Measurements from ENCODE around the gene CTNNA1. TPM values are rescaled to one million over a fixed set of nuclear protein-coding genes. Genes with fewer than 3 reads are reported as not detected.

CTNNA1 gene
- polyA plus RNA-seq, 1 of the 3 experiments (the other 2 are of a cell fraction) = 130 TPM

DNA sequence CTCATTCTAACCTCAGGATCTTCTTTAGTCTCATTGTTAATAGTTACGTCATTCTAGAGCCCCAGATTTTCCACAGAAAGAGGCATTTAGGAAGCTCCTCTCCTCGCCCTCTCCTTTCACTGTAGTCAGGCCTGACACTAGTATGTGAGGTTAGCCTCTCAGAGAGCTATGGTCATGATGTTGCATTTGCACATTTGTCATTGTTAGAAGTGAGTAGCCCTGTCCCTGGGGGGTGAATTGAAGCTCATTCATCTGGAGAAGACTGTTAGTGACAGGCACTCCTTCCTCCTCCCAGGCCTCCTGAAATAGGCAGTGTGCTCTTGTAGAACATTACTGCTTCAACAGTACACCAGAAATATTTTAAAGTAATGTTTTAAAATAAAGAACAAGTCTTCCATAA lies 148.5 kb downstream of the CTNNA1 start:
- no peak overlapping the region for H3K4me2 ChIP-seq
- H3K9ac ChIP-seq = no peak overlapping the region
- H3F3A ChIP-seq (replicated peaks; ENCODE audit: insufficient read depth) = peaks cover 31% of the 10 kb centered on the region
- no peak for DNase-seq
- H3K27me3 ChIP-seq (ENCODE audit: insufficient read depth) = no peaks in the 10 kb centered on the region
- no peak overlapping the region for H2AFZ ChIP-seq (ENCODE audit: low read depth)
- H3K36me3 ChIP-seq (replicated peaks in 1 of 2; ENCODE audit: control insufficient read depth in 1 of 2, insufficient read depth in 2 of 2, low read length in 1 of 2) = peaks cover 14 to 54% of the 10 kb centered on the region in 2 experiments
- no peaks in the 10 kb centered on the region; the same call in 1 of the 2 replicates for H4K20me1 ChIP-seq (ENCODE audit: insufficient read depth)
- TF ChIP-seq ELF1 (IDR thresholded peaks at IDR 0.05) (no peak), POLR2AphosphoS5 (IDR thresholded peaks at IDR 0.05; ENCODE audit: low read depth, low read length) (no peak), MEF2A (IDR thresholded peaks at IDR 0.05; ENCODE audit: borderline replicate concordance, low read depth) (no peak), NFIC (IDR thresholded peaks at IDR 0.05; ENCODE audit: borderline replicate concordance) (no peak), EZH2phosphoT487 (IDR thresholded peaks at IDR 0.05; ENCODE audit: borderline replicate concordance, low read depth) (no peak), FOXJ3 (CRISPR knock-in tag; IDR thresholded peaks at IDR 0.05) (no peak), FOXM1 (IDR thresholded peaks at IDR 0.05; ENCODE audit: low read depth) (no peak), SMC3 (IDR thresholded peaks at IDR 0.05; ENCODE audit: low read depth, low read length) (no peak), NRF1 (IDR thresholded peaks at IDR 0.05; ENCODE audit: low read depth, low read length) (no peak), RXRA (IDR thresholded peaks at IDR 0.05; ENCODE audit: borderline replicate concordance, low read depth) (no peak), TEAD4 (IDR thresholded peaks at IDR 0.05; ENCODE audit: borderline replicate concordance, insufficient read depth) (no peak), EP300 (IDR thresholded peaks at IDR 0.05; ENCODE audit: borderline replicate concordance in 1 of 2, low read depth in 1 of 2, low read length in 1 of 2) (no peak), FOSL2 (IDR thresholded peaks at IDR 0.05; ENCODE audit: borderline replicate concordance, low read depth) (no peak), RAD21 (IDR thresholded peaks at IDR 0.05; ENCODE audit: low read length) (no peak), CHD2 (IDR thresholded peaks at IDR 0.05; ENCODE audit: low read length, partially characterized antibody) (no peak)
- TF ChIP-seq, protein P1, sequence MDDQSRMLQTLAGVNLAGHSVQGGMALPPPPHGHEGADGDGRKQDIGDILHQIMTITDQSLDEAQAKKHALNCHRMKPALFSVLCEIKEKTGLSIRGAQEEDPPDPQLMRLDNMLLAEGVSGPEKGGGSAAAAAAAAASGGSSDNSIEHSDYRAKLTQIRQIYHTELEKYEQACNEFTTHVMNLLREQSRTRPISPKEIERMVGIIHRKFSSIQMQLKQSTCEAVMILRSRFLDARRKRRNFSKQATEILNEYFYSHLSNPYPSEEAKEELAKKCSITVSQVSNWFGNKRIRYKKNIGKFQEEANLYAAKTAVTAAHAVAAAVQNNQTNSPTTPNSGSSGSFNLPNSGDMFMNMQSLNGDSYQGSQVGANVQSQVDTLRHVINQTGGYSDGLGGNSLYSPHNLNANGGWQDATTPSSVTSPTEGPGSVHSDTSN (IDR thresholded peaks at IDR 0.05) = no peak
- TF ChIP-seq, protein P2, sequence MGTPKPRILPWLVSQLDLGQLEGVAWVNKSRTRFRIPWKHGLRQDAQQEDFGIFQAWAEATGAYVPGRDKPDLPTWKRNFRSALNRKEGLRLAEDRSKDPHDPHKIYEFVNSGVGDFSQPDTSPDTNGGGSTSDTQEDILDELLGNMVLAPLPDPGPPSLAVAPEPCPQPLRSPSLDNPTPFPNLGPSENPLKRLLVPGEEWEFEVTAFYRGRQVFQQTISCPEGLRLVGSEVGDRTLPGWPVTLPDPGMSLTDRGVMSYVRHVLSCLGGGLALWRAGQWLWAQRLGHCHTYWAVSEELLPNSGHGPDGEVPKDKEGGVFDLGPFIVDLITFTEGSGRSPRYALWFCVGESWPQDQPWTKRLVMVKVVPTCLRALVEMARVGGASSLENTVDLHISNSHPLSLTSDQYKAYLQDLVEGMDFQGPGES (IDR thresholded peaks at IDR 0.05; ENCODE audit: low read depth, low read length) = no peak
- TF ChIP-seq, protein P3, sequence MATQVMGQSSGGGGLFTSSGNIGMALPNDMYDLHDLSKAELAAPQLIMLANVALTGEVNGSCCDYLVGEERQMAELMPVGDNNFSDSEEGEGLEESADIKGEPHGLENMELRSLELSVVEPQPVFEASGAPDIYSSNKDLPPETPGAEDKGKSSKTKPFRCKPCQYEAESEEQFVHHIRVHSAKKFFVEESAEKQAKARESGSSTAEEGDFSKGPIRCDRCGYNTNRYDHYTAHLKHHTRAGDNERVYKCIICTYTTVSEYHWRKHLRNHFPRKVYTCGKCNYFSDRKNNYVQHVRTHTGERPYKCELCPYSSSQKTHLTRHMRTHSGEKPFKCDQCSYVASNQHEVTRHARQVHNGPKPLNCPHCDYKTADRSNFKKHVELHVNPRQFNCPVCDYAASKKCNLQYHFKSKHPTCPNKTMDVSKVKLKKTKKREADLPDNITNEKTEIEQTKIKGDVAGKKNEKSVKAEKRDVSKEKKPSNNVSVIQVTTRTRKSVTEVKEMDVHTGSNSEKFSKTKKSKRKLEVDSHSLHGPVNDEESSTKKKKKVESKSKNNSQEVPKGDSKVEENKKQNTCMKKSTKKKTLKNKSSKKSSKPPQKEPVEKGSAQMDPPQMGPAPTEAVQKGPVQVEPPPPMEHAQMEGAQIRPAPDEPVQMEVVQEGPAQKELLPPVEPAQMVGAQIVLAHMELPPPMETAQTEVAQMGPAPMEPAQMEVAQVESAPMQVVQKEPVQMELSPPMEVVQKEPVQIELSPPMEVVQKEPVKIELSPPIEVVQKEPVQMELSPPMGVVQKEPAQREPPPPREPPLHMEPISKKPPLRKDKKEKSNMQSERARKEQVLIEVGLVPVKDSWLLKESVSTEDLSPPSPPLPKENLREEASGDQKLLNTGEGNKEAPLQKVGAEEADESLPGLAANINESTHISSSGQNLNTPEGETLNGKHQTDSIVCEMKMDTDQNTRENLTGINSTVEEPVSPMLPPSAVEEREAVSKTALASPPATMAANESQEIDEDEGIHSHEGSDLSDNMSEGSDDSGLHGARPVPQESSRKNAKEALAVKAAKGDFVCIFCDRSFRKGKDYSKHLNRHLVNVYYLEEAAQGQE (IDR thresholded peaks at IDR 0.05; ENCODE audit: low read depth, low read length) = no peak
- TF ChIP-seq, protein P4, sequence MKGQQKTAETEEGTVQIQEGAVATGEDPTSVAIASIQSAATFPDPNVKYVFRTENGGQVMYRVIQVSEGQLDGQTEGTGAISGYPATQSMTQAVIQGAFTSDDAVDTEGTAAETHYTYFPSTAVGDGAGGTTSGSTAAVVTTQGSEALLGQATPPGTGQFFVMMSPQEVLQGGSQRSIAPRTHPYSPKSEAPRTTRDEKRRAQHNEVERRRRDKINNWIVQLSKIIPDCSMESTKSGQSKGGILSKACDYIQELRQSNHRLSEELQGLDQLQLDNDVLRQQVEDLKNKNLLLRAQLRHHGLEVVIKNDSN (IDR thresholded peaks at IDR 0.05; ENCODE audit: borderline replicate concordance, low read depth) = no peak
- no peaks in the 10 kb centered on the region for H3K9me2 ChIP-seq
- CTCF ChIA-PET = interaction anchor here (1.0 to 1.1 kb wide), 2 partner anchors 27 to 47 kb away, joined by 3 read pairs; partner anchors contain the start of gene LRRTM2
- H3K27ac ChIP-seq (ENCODE audit: low read depth in 2 of 2, low read length in 1 of 2) = no peak overlapping the region
- H3K9me3 ChIP-seq = no peaks in the 10 kb centered on the region
- WGBS (ENCODE audit: low lambda C conversion rate) = 97% methylated on average over 2 of the region's 2 CpGs
- H3K79me2 ChIP-seq (ENCODE audit: insufficient read depth) = peaks cover 28% of the 10 kb centered on the region
- POLR2A ChIA-PET = no interaction called here
- H3K4me3 ChIP-seq (ENCODE audit: low read depth in 2 of 2, low read length in 1 of 2) = no peak overlapping the region
- H3K4me1 ChIP-seq (ENCODE audit: control insufficient read depth in 1 of 2, insufficient read depth in 2 of 2, low read depth in 1 of 2, low read length in 1 of 2) = peaks cover 0 to 41% of the 10 kb centered on the region in 2 experiments; a peak in 2 of 4 replicates

Data from SK-N-SH (cell line).